NCI-H1436 (cell line): Measurements from ENCODE around the gene AAMDC.
"Not testable (repeated sequence)": the region's sequence is repeated elsewhere in the genome, so short reads cannot be mapped to it uniquely, and the experiment has no call there.

ENCODE experiments used
- DNase-seq: peaks from one replicate; lab custom pipeline; 2025; lab: John Stamatoyannopoulos, UW

AAMDC gene

GRCh38 chr11:77886401-77886800 is 65.5 kb downstream of the AAMDC start:
- DNase-seq, result no peak

DNA sequence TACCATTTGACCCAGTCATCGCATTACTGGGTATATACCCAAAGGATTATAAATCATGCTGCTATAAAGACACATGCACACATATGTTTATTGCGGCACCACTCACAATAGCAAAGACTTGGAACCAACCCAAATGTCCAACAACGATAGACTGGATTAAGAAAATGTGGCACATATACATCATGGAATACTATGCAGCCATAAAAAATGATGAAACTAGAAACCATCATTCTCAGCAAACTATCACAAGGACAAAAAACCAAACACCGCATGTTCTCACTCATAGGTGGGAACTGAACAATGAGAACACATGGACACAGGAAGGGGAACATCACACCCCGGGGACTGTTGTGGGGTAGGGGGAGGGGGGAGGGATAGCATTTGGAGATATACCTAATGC is 68.1 kb downstream of the AAMDC start:
- DNase-seq, result not testable (repeated sequence)

DNA sequence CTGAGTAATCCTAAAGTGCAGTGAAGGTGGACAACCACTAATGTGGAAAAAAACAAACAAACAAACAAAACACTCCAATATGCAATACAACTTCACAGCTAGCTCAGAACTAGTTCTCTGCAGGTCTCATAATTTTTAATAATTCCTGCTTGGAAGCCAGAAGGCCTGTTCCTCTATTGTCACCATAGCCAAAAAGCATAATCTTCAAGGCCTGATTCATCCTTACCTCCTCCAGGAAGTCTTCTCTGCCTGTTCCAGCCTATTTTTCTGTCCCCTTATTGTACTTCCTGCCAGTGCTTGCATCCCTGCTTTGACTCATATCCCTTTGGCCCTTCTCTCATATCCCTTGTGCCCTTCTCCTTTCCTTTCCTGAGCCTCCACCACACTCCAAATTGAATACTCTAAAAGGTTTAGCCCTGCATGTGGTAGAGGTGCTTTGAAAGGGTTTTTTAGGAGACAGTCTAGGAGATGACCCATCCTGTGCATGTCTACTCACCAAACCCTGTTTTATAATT is 69.2 kb downstream of the AAMDC start:
- DNase-seq, result not testable (repeated sequence)

GRCh38 chr11:77890619-77891056 is 69.7 kb downstream of the AAMDC start:
- not testable (repeated sequence) for DNase-seq

- DNase-seq, result not testable (repeated sequence)
Observed at GRCh38 chr11:77891256-77891655, 70.3 kb downstream of the AAMDC start.

DNA sequence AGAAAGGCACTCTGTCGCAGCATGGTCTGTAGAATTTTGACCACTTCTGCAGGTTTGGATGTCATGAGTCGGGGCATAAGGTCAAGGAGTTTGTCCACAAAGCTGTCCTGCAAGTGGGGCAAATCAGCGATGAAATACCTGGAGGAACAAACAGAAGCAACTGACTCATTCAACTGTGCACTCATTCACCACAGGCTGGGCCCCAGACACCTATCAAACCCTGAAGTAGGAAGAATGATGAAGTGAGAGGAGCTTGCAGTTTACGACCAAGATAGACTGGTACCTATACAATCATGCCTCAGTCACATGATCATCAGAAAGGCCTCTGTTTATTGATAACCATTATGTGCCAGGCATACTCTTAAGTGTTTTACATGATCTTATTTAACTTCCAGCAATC is 70.8 kb downstream of the AAMDC start:
- not testable (repeated sequence) for DNase-seq

GRCh38 chr11:77894949-77895348 is 74.0 kb downstream of the AAMDC start:
- not testable (repeated sequence) for DNase-seq

GRCh38 chr11:77908835-77909234 is 87.9 kb downstream of the AAMDC start:
- no peak for DNase-seq

DNA sequence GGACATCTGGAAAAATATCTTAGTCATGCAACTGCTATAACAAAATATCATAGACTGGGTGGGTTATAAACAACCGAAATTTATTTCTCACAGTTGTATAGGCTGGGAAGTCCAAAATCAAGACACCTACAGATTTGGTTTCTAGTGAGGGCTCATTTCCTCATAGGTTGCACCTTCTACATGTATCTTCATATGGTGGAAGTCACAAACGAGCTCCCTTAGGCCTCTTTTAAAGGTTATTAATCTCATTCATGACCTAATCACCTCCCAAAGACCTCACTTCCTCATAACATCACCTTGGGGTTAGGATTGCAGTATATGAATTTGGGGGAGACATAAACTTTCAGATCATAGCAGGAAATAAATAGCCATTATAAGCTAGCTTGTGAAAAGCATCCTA is 88.3 kb downstream of the AAMDC start:
- no peak for DNase-seq

DNA sequence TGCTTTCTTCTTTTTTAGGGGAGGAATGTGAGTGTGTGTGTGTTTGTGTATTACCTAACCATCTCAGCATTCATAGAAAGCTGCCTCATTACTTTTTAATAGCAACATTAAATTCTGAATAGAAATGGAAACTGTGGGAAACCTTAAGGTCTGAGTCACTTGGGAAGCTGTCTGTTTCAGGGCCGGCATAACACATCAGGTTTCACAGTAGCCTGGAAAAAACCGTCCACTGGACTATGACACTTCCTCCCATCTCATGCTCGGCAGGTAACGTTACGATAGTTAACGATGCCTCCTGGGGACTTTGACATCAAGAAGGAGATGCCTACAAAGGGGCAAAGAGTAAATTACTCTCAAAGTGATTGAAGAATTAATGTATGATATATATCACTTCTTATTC is 89.9 kb downstream of the AAMDC start:
- not testable (repeated sequence) for DNase-seq

- not testable (repeated sequence) for DNase-seq
Observed at GRCh38 chr11:77913608-77914306, 92.8 kb downstream of the AAMDC start.

DNA sequence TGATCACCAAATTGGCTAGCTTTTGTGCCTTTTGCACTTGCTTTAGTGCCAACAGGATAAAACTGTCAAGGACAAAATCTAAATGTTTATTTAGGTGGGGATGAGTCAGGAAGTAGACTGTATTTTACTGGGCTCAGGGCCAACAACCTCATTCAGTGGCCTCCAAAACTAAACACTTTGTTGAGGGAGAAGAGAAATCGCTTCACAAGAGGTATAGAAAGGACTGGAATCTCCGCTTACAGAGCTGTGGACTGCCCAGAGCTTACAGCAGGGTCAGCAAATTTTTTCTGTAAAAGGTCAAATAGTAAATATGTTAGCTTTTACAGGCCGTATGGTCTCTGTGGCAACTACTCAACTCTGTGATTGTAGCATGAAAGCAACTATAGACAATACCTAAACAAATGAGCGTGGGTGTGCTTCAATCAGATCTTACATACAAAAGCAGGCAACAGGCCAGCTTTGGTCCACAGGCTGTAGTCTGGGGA is 93.4 kb downstream of the AAMDC start:
- DNase-seq, result not testable (repeated sequence)

DNA sequence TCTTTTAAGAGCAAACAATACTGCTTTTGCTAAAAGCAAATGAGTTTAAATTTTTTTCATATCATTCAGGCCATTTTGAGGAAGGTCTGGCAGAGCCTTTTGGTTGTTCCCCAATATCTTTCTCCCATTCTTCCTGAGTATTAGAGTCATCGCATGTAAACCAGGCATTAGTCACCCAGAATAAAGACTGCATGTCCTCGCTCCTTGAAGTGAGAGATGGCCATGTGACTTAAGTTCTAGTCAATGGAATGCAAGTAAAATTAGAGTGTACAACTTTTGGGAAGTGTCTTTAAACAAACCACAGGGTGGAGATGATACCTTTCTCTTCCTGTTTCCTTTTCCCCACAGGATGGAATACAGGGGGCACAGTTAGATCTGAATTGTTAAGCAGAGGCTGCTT is 96.8 kb downstream of the AAMDC start:
- DNase-seq, result not testable (repeated sequence)
